Thoracic aorta (tissue), 2 donors: ENCODE data around the gene CAPZA2. TPM values are rescaled to one million over a fixed set of nuclear protein-coding genes. Genes with fewer than 3 reads are reported as not detected.
A peak's percentile ranks its signal among the peaks of the same experiment; 100 is the strongest.

Experiments
- ATAC-seq: fragments of 150-250 bp; one replicate; pipeline ENCODE4 v1.8.0; 2017; ENCODE audit warnings: low read depth; ENCODE audit not compliant: insufficient number of reproducible peaks, low FRiP score
- DNase-seq: peaks from one replicate; pipeline ENCODE4 v3.0.0-alpha.2; 2020; ENCODE audit warnings: low spot score
- H3K27ac ChIP-seq, 2 donors: fragments of 200-600 bp; sonication (generic); 1 replicate in 1 of 2; 2 replicates in 1 of 2; pipeline ENCODE4 v1.5.1; 2016; ENCODE audit warnings: mild to moderate bottlenecking in 2 of 2, moderate library complexity in 2 of 2
- H3K27me3 ChIP-seq: fragments of 200-600 bp; sonication (generic); replicated peaks from 2 replicates; pipeline ENCODE4 v1.6.0; 2016; ENCODE audit warnings: mild to moderate bottlenecking; ENCODE audit not compliant: insufficient read depth
- H3K36me3 ChIP-seq: fragments of 200-600 bp; sonication (generic); one replicate; pipeline ENCODE4 v1.5.1; 2016
- H3K4me1 ChIP-seq, 2 donors: fragments of 200-600 bp; sonication (generic); 1 replicate in 1 of 2; 2 replicates in 1 of 2; pipeline versions ENCODE4 v1.5.1 to v1.6.0; 2016; ENCODE audit warnings: low read depth in 2 of 2, mild to moderate bottlenecking in 1 of 2; ENCODE audit not compliant: control insufficient read depth in 1 of 2
- H3K4me3 ChIP-seq: fragments of 200-600 bp; sonication (generic); 2 replicates; pipeline ENCODE4 v1.5.1; 2016; ENCODE audit warnings: mild to moderate bottlenecking
- H3K9me3 ChIP-seq: fragments of 200-600 bp; sonication (generic); 2 replicates; pipeline ENCODE4 v1.5.1; 2016
- CTCF ChIP-seq: fragments of 200-600 bp; sonication (generic); IDR thresholded peaks from one replicate; pipeline ENCODE4 v1.5.1; 2019; ENCODE audit warnings: antibody characterized with exemption
- total RNA-seq, 2 donors: library from RNA; depleted of rRNA; stranded (reverse); fragments of >200 nt; gene quantifications; one replicate each; pipeline versions ENCODE4 v1.1.0 to v1.2.3, GENCODE V29; 2016

Gene CAPZA2
- total RNA-seq, 2 donors from 2014 or later, result 69.0 to 141 TPM

GRCh38 chr7:116952635-116953371 lies 90.4 kb downstream of the CAPZA2 start:
- no peak for TF ChIP-seq CTCF
- Histone ChIP-seq H3K27ac (peak overlapping the region; percentile 90 to 100), H3K27me3 (no peaks in the 10 kb centered on the region), H3K9me3 (no peaks in the 10 kb centered on the region), H3K36me3 (no peaks in the 10 kb centered on the region), H3K4me3 (peak overlapping the region; percentile 98), H3K4me1 (peaks cover 28 to 57% of the 10 kb centered on the region in 2 donors)
- ATAC-seq (peak; percentile 13), DNase-seq (peak; percentile 25)

GRCh38 chr7:116953372-116953905 lies 91.1 kb downstream of the CAPZA2 start, which contains the start of gene ST7:
ST7 (plus strand) TSS chr7:116953501; CDS start chr7:116953541, 40 bp downstream.
- Histone ChIP-seq H3K4me1 (peaks cover 24 to 56% of the 10 kb centered on the region in 2 donors), H3K27ac (peak within 1 kb of the TSS; percentile 99 to 100), H3K27me3 (no peaks in the 10 kb centered on the region), H3K36me3 (no peaks in the 10 kb centered on the region), H3K9me3 (no peaks in the 10 kb centered on the region), H3K4me3 (peak within 1 kb of the TSS; percentile 98)
- no peak for TF ChIP-seq CTCF
- DNase-seq (no peak), ATAC-seq (peak; percentile 59)

- peak; percentile 86 for ATAC-seq
- Histone ChIP-seq H3K27me3 (no peaks in the 10 kb centered on the region), H3K27ac (peak overlapping the region; percentile 99 to 100), H3K4me3 (peak overlapping the region; percentile 98), H3K9me3 (no peaks in the 10 kb centered on the region), H3K36me3 (no peaks in the 10 kb centered on the region), H3K4me1 (peaks cover 24 to 49% of the 10 kb centered on the region in 2 donors)
- DNase-seq, result peak; percentile 26
- TF ChIP-seq CTCF, result no peak
These were observed 91.8 kb downstream of the CAPZA2 start for GRCh38 chr7:116953906-116954838.

- H3K27ac ChIP-seq, result peak overlapping the region; percentile 99 to 100
- H3K27me3 ChIP-seq, result no peaks in the 10 kb centered on the region
- H3K9me3 ChIP-seq, result no peaks in the 10 kb centered on the region
- H3K4me3 ChIP-seq, result peak overlapping the region; percentile 98
- DNase-seq, result no peak
- no peaks in the 10 kb centered on the region for H3K36me3 ChIP-seq
- TF ChIP-seq CTCF, result no peak
- H3K4me1 ChIP-seq, result peaks cover 24 to 45% of the 10 kb centered on the region in 2 donors
- no peak for ATAC-seq
These were observed 93.0 kb downstream of the CAPZA2 start for GRCh38 chr7:116955340-116955739.
